ENCODE data around the gene GIMAP7. TPM values are rescaled to one million over a fixed set of nuclear protein-coding genes. Genes with fewer than 3 reads are reported as not detected.
A peak's percentile ranks its signal among the peaks of the same experiment; 100 is the strongest.

Gene GIMAP7
- total RNA-seq (10 to 100 TPM; 20.6 to 30.8 TPM), polyA plus RNA-seq (10 to 100 TPM; 39.8 to 54.7 TPM)
- long read RNA-seq, donor 1, transcript GIMAP7-201 (2 exons, 1,256 nt): major isoform, 30 of 30 reads
- long read RNA-seq, donor 1, partial matches to known transcripts: 0 of 30 reads
- long read RNA-seq, donor 1, other reads (novel, unspliced or antisense): 0 of 30 reads
- long read RNA-seq, donor 2, transcript GIMAP7-201 (2 exons, 1,256 nt): major isoform, 11 of 11 reads
- long read RNA-seq, donor 2, partial matches to known transcripts: 0 of 11 reads
- long read RNA-seq, donor 2, other reads (novel, unspliced or antisense): 0 of 11 reads
- long read RNA-seq, donor 3, transcript GIMAP7-201 (2 exons, 1,256 nt): major isoform, 18 of 18 reads
- long read RNA-seq, donor 3, partial matches to known transcripts: 0 of 18 reads
- long read RNA-seq, donor 3, other reads (novel, unspliced or antisense): 0 of 18 reads
- long read RNA-seq, donor 4, transcript GIMAP7-201 (2 exons, 1,256 nt): major isoform, 10 of 10 reads
- long read RNA-seq, donor 4, partial matches to known transcripts: 0 of 10 reads
- long read RNA-seq, donor 4, other reads (novel, unspliced or antisense): 0 of 10 reads
- long read RNA-seq, donor 5, transcript GIMAP7-201 (2 exons, 1,256 nt): major isoform, 37 of 37 reads
- long read RNA-seq, donor 5, partial matches to known transcripts: 0 of 37 reads
- long read RNA-seq, donor 5, other reads (novel, unspliced or antisense): 0 of 37 reads

- peaks cover 0 to 3% (median 0%) of the 10 kb centered on the region in 3 donors for H3K27me3 ChIP-seq (ENCODE audit: control insufficient read depth in 3 of 3, insufficient read depth in 3 of 3, low read length in 2 of 3)
- H3K9me3 ChIP-seq (ENCODE audit: control insufficient read depth in 4 of 4, insufficient read depth in 3 of 4, low read length in 3 of 4): no peaks in the 10 kb centered on the region
- DNase-seq (peak in 1 of 3 donors; percentile 13), ATAC-seq (ENCODE audit: insufficient read depth, low FRiP score) (no peak)
- H3K36me3 ChIP-seq (ENCODE audit: control insufficient read depth in 4 of 4, insufficient read depth in 4 of 4, low read length in 4 of 4): no peaks in the 10 kb centered on the region
- H3K4me3 ChIP-seq: peak within 1 kb of the TSS; percentile 76
- peak within 1 kb of the TSS; percentile 43 to 91 for H3K27ac ChIP-seq (ENCODE audit: low read depth in 1 of 2, low read length in 1 of 2)
- no peaks in the 10 kb centered on the region for H3K4me1 ChIP-seq (ENCODE audit: control insufficient read depth in 5 of 5, insufficient read depth in 5 of 5, low read length in 5 of 5)
- WGBS, 2 donors: 15 to 27% methylated on average over 3 of the region's 3 CpGs
- peak within 1 kb of the TSS in 1 of 2 donors; percentile 0 for H3K9ac ChIP-seq (ENCODE audit: insufficient read depth in 1 of 2, low read length in 2 of 2)
- no peak for TF ChIP-seq CTCF (IDR thresholded peaks at IDR 0.05; ENCODE audit: control extremely low read depth, extremely low read depth)
Measured at GRCh38 chr7:150514748-150515222, at the start of gene GIMAP7. GIMAP7 (plus strand) TSS chr7:150514872; CDS start chr7:150519975, 5,103 bp downstream.

GRCh38 chr7:150464962-150465361 is 49.7 kb upstream of the GIMAP7 start:
- WGBS, 2 donors: 74 to 96% methylated on average over 1 of the region's 1 CpG
- H3K27ac ChIP-seq (ENCODE audit: low read depth in 1 of 2, low read length in 1 of 2): peak overlapping the region in 1 of 2 donors; percentile 4
- H3K9ac ChIP-seq (ENCODE audit: insufficient read depth in 1 of 2, low read length in 2 of 2): no peak overlapping the region

GRCh38 chr7:150465414-150465813 is 49.3 kb upstream of the GIMAP7 start:
- H3K27ac ChIP-seq (ENCODE audit: low read depth in 1 of 2, low read length in 1 of 2): peak overlapping the region; percentile 4 to 27
- H3K9me3 ChIP-seq (ENCODE audit: control insufficient read depth in 4 of 4, insufficient read depth in 3 of 4, low read length in 3 of 4): peaks cover 0 to 6% (median 2%) of the 10 kb centered on the region in 4 donors
- peaks cover 0 to 3% (median 0%) of the 10 kb centered on the region in 3 donors for H3K27me3 ChIP-seq (ENCODE audit: control insufficient read depth in 3 of 3, insufficient read depth in 3 of 3, low read length in 2 of 3)
- no peak overlapping the region for H3K4me3 ChIP-seq
- WGBS, 2 donors: 88 to 98% methylated on average over 2 of the region's 2 CpGs
- ATAC-seq (ENCODE audit: insufficient read depth, low FRiP score): no peak
- peaks cover 0 to 7% (median 0%) of the 10 kb centered on the region in 5 donors for H3K4me1 ChIP-seq (ENCODE audit: control insufficient read depth in 5 of 5, insufficient read depth in 5 of 5, low read length in 5 of 5)
- H3K36me3 ChIP-seq (ENCODE audit: control insufficient read depth in 4 of 4, insufficient read depth in 4 of 4, low read length in 4 of 4): peaks cover 0 to 4% (median under 1%) of the 10 kb centered on the region in 4 donors
- no peak for TF ChIP-seq CTCF (IDR thresholded peaks at IDR 0.05; ENCODE audit: control extremely low read depth, extremely low read depth)
- H3K9ac ChIP-seq (ENCODE audit: insufficient read depth in 1 of 2, low read length in 2 of 2): no peak overlapping the region
- no peak for DNase-seq

More at GRCh38 chr7:150464962-150465361, 49.7 kb upstream of the GIMAP7 start:
- H3K4me3 ChIP-seq: no peak overlapping the region
- no peak for ATAC-seq (ENCODE audit: insufficient read depth, low FRiP score)
- H3K27me3 ChIP-seq (ENCODE audit: control insufficient read depth in 3 of 3, insufficient read depth in 3 of 3, low read length in 2 of 3): peaks cover 0 to 3% (median 0%) of the 10 kb centered on the region in 3 donors
- H3K36me3 ChIP-seq (ENCODE audit: control insufficient read depth in 4 of 4, insufficient read depth in 4 of 4, low read length in 4 of 4): peaks cover 0 to 4% (median under 1%) of the 10 kb centered on the region in 4 donors
- H3K9me3 ChIP-seq (ENCODE audit: control insufficient read depth in 4 of 4, insufficient read depth in 3 of 4, low read length in 3 of 4): peaks cover 0 to 7% (median 2%) of the 10 kb centered on the region in 4 donors
- TF ChIP-seq CTCF (IDR thresholded peaks at IDR 0.05; ENCODE audit: control extremely low read depth, extremely low read depth): no peak
- H3K4me1 ChIP-seq (ENCODE audit: control insufficient read depth in 5 of 5, insufficient read depth in 5 of 5, low read length in 5 of 5): peaks cover 0 to 7% (median 0%) of the 10 kb centered on the region in 5 donors
- DNase-seq: no peak
